H1 (cell line): ENCODE measurements around the gene MMEL1. TPM values are rescaled to one million over a fixed set of nuclear protein-coding genes. Genes with fewer than 3 reads are reported as not detected.

Experiments used
- CTCF ChIA-PET: fragments of 300-600 bp; sonication (Branson Sonifier 250); formaldehyde crosslinking; loops from one replicate; lab custom pipeline; 2021; ENCODE audit not compliant: partially characterized antibody; lab: Charles Lee
- POLR2A ChIA-PET: fragments of 300-600 bp; sonication (Branson Sonifier 250); formaldehyde crosslinking; loops from one replicate; lab custom pipeline; 2021; ENCODE audit warnings: inconsistent platforms; ENCODE audit not compliant: partially characterized antibody; lab: Charles Lee
- DNase-seq, 2 experiments: peaks; one replicate each; pipeline versions ENCODE4 v3.0.0 to v3.0.0-alpha.2; 2010 to 2022; ENCODE audit warnings: low spot score in 2 of 2, low read depth in 1 of 2, mixed read lengths in 1 of 2
- FAIRE-seq: peaks from 2 replicates; lab custom pipeline; 2011; peaks lifted over from hg19 to GRCh38; lab: Jason Lieb, UNC
- H2AFZ ChIP-seq: 2 replicates; pipeline ENCODE4 v1.8.1; 2012; ENCODE audit warnings: low read length, inconsistent platforms
- H2AK5ac ChIP-seq: 2 replicates; pipeline ENCODE4 v1.6.1; 2013; ENCODE audit warnings: low read depth, low read length
- H2BK120ac ChIP-seq: replicated peaks from 2 replicates; pipeline ENCODE3; 2013; ENCODE audit warnings: low read depth, low read length, inconsistent platforms
- H2BK12ac ChIP-seq: 2 replicates; pipeline ENCODE4 v1.6.1; 2013; ENCODE audit warnings: low read depth, low read length
- H2BK15ac ChIP-seq: 2 replicates; pipeline ENCODE4 v1.6.1; 2013; ENCODE audit warnings: low read length
- H2BK20ac ChIP-seq: 2 replicates; pipeline ENCODE4 v1.6.1; 2013; ENCODE audit warnings: low read length
- H2BK5ac ChIP-seq: 2 replicates; pipeline ENCODE4 v1.6.1; 2013; ENCODE audit warnings: low read depth, low read length
- H3K14ac ChIP-seq: 2 replicates; pipeline ENCODE4 v1.6.1; 2013; ENCODE audit warnings: inconsistent platforms; ENCODE audit not compliant: insufficient read length
- H3K18ac ChIP-seq: 2 replicates; pipeline ENCODE4 v1.6.1; 2013; ENCODE audit warnings: low read length; ENCODE audit errors: extremely low read depth
- H3K23ac ChIP-seq: 2 replicates; pipeline ENCODE4 v1.6.1; 2013; ENCODE audit warnings: inconsistent platforms; ENCODE audit not compliant: insufficient read length
- H3K23me2 ChIP-seq: 2 replicates; pipeline ENCODE4 v1.6.1; 2013; ENCODE audit warnings: low read depth, low read length
- H3K27ac ChIP-seq: 2 replicates; pipeline ENCODE4 v1.6.1; 2011; ENCODE audit warnings: low read depth, low read length, inconsistent platforms
- H3K27me3 ChIP-seq, 4 experiments: replicated peaks in 1 of 4; 1 replicate in 1 of 4; 2 replicates in 3 of 4; pipeline versions ENCODE4 v1.6.1 to v1.8.1; 2011 to 2013; ENCODE audit warnings: low read length in 3 of 4, mild to moderate bottlenecking in 3 of 4, inconsistent platforms in 2 of 4, mixed read lengths in 2 of 4, moderate library complexity in 1 of 4; ENCODE audit not compliant: control insufficient read depth in 3 of 4, insufficient read depth in 3 of 4; ENCODE audit errors: extremely low read depth in 1 of 4
- H3K36me3 ChIP-seq, 4 experiments: 2 replicates each; pipeline versions ENCODE4 v1.6.1 to v1.8.1; 2011 to 2013; ENCODE audit warnings: mild to moderate bottlenecking in 4 of 4, low read length in 3 of 4, moderate library complexity in 2 of 4, control low read depth in 1 of 4, inconsistent platforms in 1 of 4; ENCODE audit not compliant: insufficient read depth in 4 of 4, control insufficient read depth in 2 of 4
- H3K4ac ChIP-seq: replicated peaks from 2 replicates; pipeline ENCODE3; 2013; ENCODE audit warnings: low read length, low read depth, mixed read lengths, inconsistent platforms; ENCODE audit not compliant: insufficient read length
- H3K4me1 ChIP-seq, 4 experiments: replicated peaks in 1 of 4; 1 replicate in 1 of 4; 2 replicates in 3 of 4; pipeline versions ENCODE4 v1.6.1 to v1.8.1; 2011 to 2013; ENCODE audit warnings: low read length in 3 of 4, inconsistent platforms in 2 of 4, mixed read lengths in 1 of 4; ENCODE audit not compliant: insufficient read depth in 4 of 4, control insufficient read depth in 3 of 4
- H3K4me2 ChIP-seq, 2 experiments: 2 replicates each; pipeline versions ENCODE4 v1.6.1 to v1.8.1; 2011 to 2013; ENCODE audit warnings: low read depth in 2 of 2, low read length in 2 of 2, control low read depth in 1 of 2, inconsistent platforms in 1 of 2, mild to moderate bottlenecking in 1 of 2; ENCODE audit not compliant: insufficient read depth in 1 of 2
- H3K4me3 ChIP-seq, 4 experiments: fragments of 200-600, 300-600 bp in 1 of 4; sonication (generic), shearing (Covaris generic), sonication (Bioruptor Twin) in 1 of 4; 2 replicates each; pipeline versions ENCODE4 v1.5.1 to v1.8.1; 2011 to 2016; ENCODE audit warnings: low read length in 4 of 4, low read depth in 3 of 4, control low read depth in 2 of 4, inconsistent platforms in 2 of 4, mild to moderate bottlenecking in 2 of 4, mixed read lengths in 1 of 4, moderate library complexity in 1 of 4; ENCODE audit not compliant: insufficient read depth in 2 of 4; ENCODE audit errors: extremely low read depth in 1 of 4
- H3K56ac ChIP-seq: replicated peaks from 2 replicates; pipeline ENCODE3; 2013; ENCODE audit warnings: low read depth, mild to moderate bottlenecking, mixed read lengths, low read length, inconsistent platforms; ENCODE audit not compliant: insufficient read length
- H3K79me1 ChIP-seq: 2 replicates; pipeline ENCODE4 v1.6.1; 2013; ENCODE audit warnings: low read depth, low read length, control low read depth
- H3K79me2 ChIP-seq, 2 experiments: 2 replicates each; pipeline versions ENCODE4 v1.6.1 to v1.8.1; 2012 to 2013; ENCODE audit warnings: low read length in 2 of 2, mild to moderate bottlenecking in 2 of 2, inconsistent platforms in 1 of 2; ENCODE audit not compliant: insufficient read depth in 2 of 2, control insufficient read depth in 1 of 2
- H3K9ac ChIP-seq, 4 experiments: replicated peaks in 1 of 4; 1 replicate in 1 of 4; 2 replicates in 3 of 4; pipeline versions ENCODE4 v1.6.1 to v1.8.1; 2011 to 2013; ENCODE audit warnings: low read depth in 3 of 4, low read length in 3 of 4, control low read depth in 2 of 4, mild to moderate bottlenecking in 2 of 4, moderate library complexity in 2 of 4, inconsistent platforms in 1 of 4; ENCODE audit errors: extremely low read depth in 1 of 4
- H3K9me3 ChIP-seq, 2 experiments: 2 replicates each; pipeline versions ENCODE4 v1.6.1 to v1.8.1; 2012 to 2013; ENCODE audit warnings: mild to moderate bottlenecking in 2 of 2, moderate library complexity in 2 of 2, control low read depth in 1 of 2, inconsistent platforms in 1 of 2, low read depth in 1 of 2, low read length in 1 of 2, mixed read lengths in 1 of 2; ENCODE audit not compliant: insufficient read depth in 2 of 2
- H4K20me1 ChIP-seq, 2 experiments: replicated peaks in 1 of 2; 2 replicates each; pipeline versions ENCODE3 to v1.8.1; 2011 to 2013; ENCODE audit warnings: inconsistent platforms in 2 of 2, low read length in 2 of 2, mild to moderate bottlenecking in 1 of 2; ENCODE audit not compliant: insufficient read depth in 2 of 2, control insufficient read depth in 1 of 2
- H4K5ac ChIP-seq: 2 replicates; pipeline ENCODE4 v1.6.1; 2013; ENCODE audit warnings: low read length, low read depth, mixed read lengths, inconsistent platforms; ENCODE audit not compliant: insufficient read length
- H4K8ac ChIP-seq: 2 replicates; pipeline ENCODE4 v1.8.0; 2013; ENCODE audit warnings: mild to moderate bottlenecking, moderate library complexity, low read length, inconsistent platforms; ENCODE audit not compliant: insufficient read depth; ENCODE audit errors: extremely low read depth
- H4K91ac ChIP-seq: replicated peaks from 2 replicates; pipeline ENCODE3; 2013; ENCODE audit warnings: low read length, mixed read lengths, inconsistent platforms; ENCODE audit not compliant: insufficient read length
- BRCA1 ChIP-seq: IDR thresholded peaks from 2 replicates; pipeline ENCODE4 v1.6.1; 2012; ENCODE audit warnings: low read depth, low read length, improper control_type of control experiment
- HDAC2 ChIP-seq, 2 experiments: fragments of 300-600 bp in 1 of 2; sonication (generic) in 1 of 2; IDR thresholded peaks; 2 replicates each; pipeline ENCODE4 v1.6.1; 2011 to 2012; ENCODE audit warnings: low read depth in 2 of 2, low read length in 2 of 2, mild to moderate bottlenecking in 2 of 2, moderate library complexity in 2 of 2, borderline replicate concordance in 1 of 2, inconsistent platforms in 1 of 2
- HDAC6 ChIP-seq: IDR thresholded peaks from one replicate; pipeline ENCODE4 v1.7.1; 2012; ENCODE audit warnings: low read depth, mild to moderate bottlenecking, inconsistent platforms, low read length, moderate library complexity
- KDM4A ChIP-seq: IDR thresholded peaks from one replicate; pipeline ENCODE4 v1.7.1; 2012; ENCODE audit warnings: low read depth, mild to moderate bottlenecking, moderate library complexity, low read length, inconsistent platforms; ENCODE audit not compliant: severe bottlenecking
- NANOG ChIP-seq: IDR thresholded peaks from 2 replicates; pipeline ENCODE4 v1.6.1; 2011; ENCODE audit warnings: low read length, low read depth, mild to moderate bottlenecking, inconsistent platforms; ENCODE audit not compliant: insufficient read depth, poor library complexity, severe bottlenecking
- POLR2A ChIP-seq, 2 experiments: IDR thresholded peaks; 1 replicate in 1 of 2; 2 replicates in 1 of 2; pipeline ENCODE4 v1.6.1; 2011; ENCODE audit warnings: low read depth in 2 of 2, low read length in 2 of 2, mild to moderate bottlenecking in 2 of 2; ENCODE audit errors: control extremely low read depth in 1 of 2
- RXRA ChIP-seq: IDR thresholded peaks from 2 replicates; pipeline ENCODE4 v1.6.1; 2011; ENCODE audit warnings: low read depth, mild to moderate bottlenecking, low read length, moderate library complexity; ENCODE audit not compliant: insufficient read depth
- SIRT6 ChIP-seq: IDR thresholded peaks from one replicate; pipeline ENCODE4 v1.7.1; 2012; ENCODE audit warnings: low read length, inconsistent platforms
- SP2 ChIP-seq: IDR thresholded peaks from 2 replicates; pipeline ENCODE4 v1.6.1; 2012; ENCODE audit warnings: mild to moderate bottlenecking, low read length, inconsistent platforms
- WGBS, 2 experiments: shearing (Covaris generic) in 1 of 2; methylation state at CpG; one replicate each; pipeline versions ENCODE4 v1.1.6 to v1.1.7; 2013 to 2015; ENCODE audit warnings: low lambda C conversion rate in 2 of 2, mixed read lengths in 2 of 2, inconsistent platforms in 1 of 2, low coverage in 1 of 2, missing lambda C conversion rate in 1 of 2; ENCODE audit not compliant: insufficient replicate concordance in 2 of 2, insufficient coverage in 1 of 2, insufficient read length in 1 of 2; ENCODE audit errors: extremely low coverage in 1 of 2, missing lambda C conversion rate in 1 of 2; 5-methylcytosine and 5-hydroxymethylcytosine counted together
- polyA plus RNA-seq, 7 experiments: library from polyadenylated mRNA; depleted of rRNA in 3 of 7; stranded (reverse) in 5 of 7; unstranded in 2 of 7; fragments of >200 nt in 5 of 7; fragments of 200-250 nt in 2 of 7; gene quantifications; 1 replicate in 5 of 7; 2 replicates in 1 of 7; 4 replicates in 1 of 7; pipeline versions ENCODE4 v1.2.1 to v1.2.3, GENCODE V29; 2011 to 2013; ENCODE audit warnings: missing spikeins in 2 of 7, mixed read lengths in 2 of 7
- total RNA-seq: library from RNA; stranded (reverse); fragmentation: NEBNext Ultra II Directional; extraction: Animal tissue kit (Norgen Biotek cat#: 25700); gene quantifications from 2 replicates; pipeline ENCODE4 v1.2.1, GENCODE V29; 2021
- TF ChIP-seq, protein P1 (sequence below): IDR thresholded peaks from 2 replicates; pipeline ENCODE4 v1.6.1; 2012; ENCODE audit warnings: inconsistent platforms
- TF ChIP-seq, protein P2 (sequence below): IDR thresholded peaks from 2 replicates; pipeline ENCODE4 v1.6.1; 2012; ENCODE audit warnings: inconsistent platforms

Gene MMEL1
- total and polyA plus RNA-seq, 2 of the 8 experiments (the other 6 are each of a cell fraction or from before 2014, with no cell fraction given), result 0.91 to 1.7 TPM

GRCh38 chr1:2639607-2640521 is 7.0 kb upstream of the MMEL1 start:
- Histone ChIP-seq H2BK20ac (no peak overlapping the region), H3K4me3 (no peak overlapping the region), H3K79me2 (no peaks in the 10 kb centered on the region; a peak in 1 of 4 replicates), H3K27ac (no peak overlapping the region), H2AK5ac (no peak overlapping the region), H3K4ac (no peak overlapping the region), H3K36me3 (no peaks in the 10 kb centered on the region), H3K18ac (no peak overlapping the region), H3K27me3 (peaks cover 0 to 10% (median 4%) of the 10 kb centered on the region in 4 experiments; a peak in 4 of 7 replicates), H4K20me1 (peaks cover 0 to 7% of the 10 kb centered on the region in 2 experiments), H3K79me1 (no peaks in the 10 kb centered on the region), H2AFZ (no peak overlapping the region), H2BK15ac (no peak overlapping the region), H2BK12ac (no peak overlapping the region), H3K4me1 (peaks cover 3 to 17% (median 14%) of the 10 kb centered on the region in 4 experiments; a peak in 6 of 7 replicates), H3K56ac (no peak overlapping the region), H4K91ac (no peak overlapping the region), H2BK120ac (no peak overlapping the region), H2BK5ac (no peak overlapping the region), H3K4me2 (no peak overlapping the region), H4K8ac (no peak overlapping the region; the same call in 1 of the 2 replicates), H3K23me2 (peaks cover 11% of the 10 kb centered on the region; the same call in 1 of the 2 replicates), H4K5ac (no peak overlapping the region), H3K14ac (no peak overlapping the region), H3K9me3 (no peaks in the 10 kb centered on the region; a peak in 1 of 4 replicates), H3K23ac (no peak overlapping the region), H3K9ac (no peak overlapping the region)
- no peak for FAIRE-seq
- ChIA-PET POLR2A (no interaction called here), CTCF (interaction anchor here (0.9 kb wide), 2 partner anchors 78 to 101 kb away, joined by 3 to 4 read pairs; no protein-coding TSS in a partner anchor)
- WGBS, 2 experiments, result 87% methylated on average over 24 of the region's 26 CpGs; no CpG with 5 or more reads in 1 of the 2 experiments
- no peak for DNase-seq
- no peak for TF ChIP-seq SP2
- TF ChIP-seq, protein P1, sequence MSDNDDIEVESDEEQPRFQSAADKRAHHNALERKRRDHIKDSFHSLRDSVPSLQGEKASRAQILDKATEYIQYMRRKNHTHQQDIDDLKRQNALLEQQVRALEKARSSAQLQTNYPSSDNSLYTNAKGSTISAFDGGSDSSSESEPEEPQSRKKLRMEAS, result no peak
- no peak for TF ChIP-seq HDAC2 (IDR thresholded peaks at IDR 0.05; ENCODE audit: borderline replicate concordance in 1 of 2, low read depth in 2 of 2, low read length in 2 of 2)
- no peak for TF ChIP-seq POLR2A (IDR thresholded peaks at IDR 0.05; ENCODE audit: control extremely low read depth in 1 of 2, low read depth in 2 of 2, low read length in 2 of 2)
- TF ChIP-seq KDM4A, result no peak
- TF ChIP-seq BRCA1, result no peak
- TF ChIP-seq HDAC6, result no peak
- no peak for TF ChIP-seq SIRT6
- no peak for TF ChIP-seq RXRA
- TF ChIP-seq NANOG, result no peak
- TF ChIP-seq, protein P2, sequence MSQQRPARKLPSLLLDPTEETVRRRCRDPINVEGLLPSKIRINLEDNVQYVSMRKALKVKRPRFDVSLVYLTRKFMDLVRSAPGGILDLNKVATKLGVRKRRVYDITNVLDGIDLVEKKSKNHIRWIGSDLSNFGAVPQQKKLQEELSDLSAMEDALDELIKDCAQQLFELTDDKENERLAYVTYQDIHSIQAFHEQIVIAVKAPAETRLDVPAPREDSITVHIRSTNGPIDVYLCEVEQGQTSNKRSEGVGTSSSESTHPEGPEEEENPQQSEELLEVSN, result no peak
